Neural cell (in vitro differentiated cells): Measurements from ENCODE around the gene ACOX3. TPM values are rescaled to one million over a fixed set of nuclear protein-coding genes. Genes with fewer than 3 reads are reported as not detected.

Source experiments
- H2AFZ ChIP-seq: fragments of 200-600, 300-800 bp; sonication (generic), shearing (Covaris generic); 2 replicates; pipeline ENCODE4 v1.6.0; 2014; ENCODE audit warnings: low read depth, mild to moderate bottlenecking, antibody characterized with exemption, low read length, moderate library complexity
- H3F3A ChIP-seq: fragments of 200-600 bp; shearing (Covaris generic); 2 replicates; pipeline ENCODE4 v1.6.1; 2016; ENCODE audit warnings: mild to moderate bottlenecking, moderate library complexity, mixed read lengths, antibody characterized with exemption, low read length; ENCODE audit not compliant: insufficient read depth, poor library complexity, severe bottlenecking
- H3K27ac ChIP-seq: fragments of 200-600, 300-800 bp; sonication (generic), shearing (Covaris generic); 2 replicates; pipeline ENCODE4 v1.5.1; 2014; ENCODE audit warnings: mild to moderate bottlenecking, low read length, moderate library complexity
- H3K27me3 ChIP-seq: fragments of 300-800, 200-600 bp; sonication (generic), shearing (Covaris generic); 2 replicates; pipeline ENCODE4 v1.6.0; 2014; ENCODE audit warnings: mild to moderate bottlenecking, low read depth, low read length, moderate library complexity; ENCODE audit not compliant: insufficient read depth
- H3K36me3 ChIP-seq: fragments of 300-800, 200-600 bp; sonication (generic), shearing (Covaris generic); 2 replicates; pipeline ENCODE4 v1.5.1; 2014; ENCODE audit warnings: mild to moderate bottlenecking, antibody characterized with exemption, low read length, moderate library complexity; ENCODE audit not compliant: insufficient read depth
- H3K4me2 ChIP-seq: fragments of 300-800, 200-600 bp; sonication (generic), shearing (Covaris generic); 2 replicates; pipeline ENCODE4 v1.6.0; 2014; ENCODE audit warnings: mild to moderate bottlenecking, low read length
- H3K4me3 ChIP-seq: fragments of 300-800, 200-600 bp; sonication (generic), shearing (Covaris generic); 2 replicates; pipeline ENCODE4 v1.5.1; 2014; ENCODE audit warnings: mild to moderate bottlenecking, low read length, moderate library complexity
- H3K79me2 ChIP-seq: fragments of 200-600 bp; shearing (Covaris generic); replicated peaks from 2 replicates; pipeline ENCODE4 v1.6.0; 2014; ENCODE audit warnings: mild to moderate bottlenecking, low read length, moderate library complexity; ENCODE audit not compliant: insufficient read depth
- H3K9ac ChIP-seq: fragments of 300-800, 200-600 bp; sonication (generic), shearing (Covaris generic); 2 replicates; pipeline ENCODE4 v1.6.1; 2016; ENCODE audit warnings: mild to moderate bottlenecking, low read length, mixed read lengths
- H3K9me2 ChIP-seq: fragments of 200-600 bp; shearing (Covaris generic); 2 replicates; pipeline ENCODE4 v1.6.1; 2016; ENCODE audit warnings: mild to moderate bottlenecking, low read length, mixed read lengths; ENCODE audit not compliant: insufficient read depth
- H3K9me3 ChIP-seq: fragments of 200-600, 300-800 bp; sonication (generic), shearing (Covaris generic); 2 replicates; pipeline ENCODE4 v1.6.1; 2016; ENCODE audit warnings: mild to moderate bottlenecking, mixed run types, low read length, moderate library complexity, mixed read lengths
- H4K20me1 ChIP-seq: fragments of 200-600 bp; shearing (Covaris generic); 2 replicates; pipeline ENCODE4 v1.6.1; 2016; ENCODE audit warnings: mild to moderate bottlenecking, mixed run types; ENCODE audit not compliant: insufficient read depth
- CTCF ChIP-seq: fragments of 450-650 bp; IDR thresholded peaks from 2 replicates; pipeline ENCODE4 v1.5.1; 2014; ENCODE audit warnings: antibody characterized with exemption, mild to moderate bottlenecking, moderate library complexity; ENCODE audit not compliant: poor library complexity, severe bottlenecking
- EP300 ChIP-seq: fragments of 450-650 bp; conservative IDR thresholded peaks from 2 replicates; pipeline ENCODE4 v1.6.1; 2014; ENCODE audit warnings: antibody characterized with exemption, mild to moderate bottlenecking, moderate library complexity; ENCODE audit not compliant: poor library complexity, severe bottlenecking
- EZH2 ChIP-seq: fragments of 200-600, 300-800 bp; shearing (Covaris generic), sonication (generic); IDR thresholded peaks from 2 replicates; pipeline ENCODE4 v1.6.1; 2014; ENCODE audit warnings: antibody characterized with exemption, low read length, borderline replicate concordance, mild to moderate bottlenecking; ENCODE audit not compliant: insufficient read depth, poor library complexity, severe bottlenecking
- MXI1 ChIP-seq: fragments of 450-650 bp; conservative IDR thresholded peaks from 2 replicates; pipeline ENCODE4 v1.6.1; 2014; ENCODE audit warnings: antibody characterized with exemption, mild to moderate bottlenecking; ENCODE audit not compliant: poor library complexity, severe bottlenecking
- POLR2AphosphoS5 ChIP-seq: IDR thresholded peaks from 2 replicates; pipeline ENCODE4 v1.6.1; 2012
- RAD21 ChIP-seq: fragments of 450-650 bp; conservative IDR thresholded peaks from 2 replicates; pipeline ENCODE4 v1.6.1; 2014; ENCODE audit warnings: antibody characterized with exemption, mild to moderate bottlenecking, moderate library complexity
- SMC3 ChIP-seq: fragments of 450-650 bp; conservative IDR thresholded peaks from 2 replicates; pipeline ENCODE4 v1.6.1; 2014; ENCODE audit warnings: antibody characterized with exemption, mild to moderate bottlenecking, moderate library complexity; ENCODE audit not compliant: poor library complexity
- TAF1 ChIP-seq: IDR thresholded peaks from 2 replicates; pipeline ENCODE4 v1.6.1; 2012; ENCODE audit warnings: low read depth
- polyA plus RNA-seq: library from polyadenylated mRNA; depleted of rRNA; stranded (reverse); fragments of >200 nt; gene quantifications from 2 replicates; pipeline ENCODE4 v1.2.3, GENCODE V29; 2014
- TF ChIP-seq, protein P1 (sequence below): IDR thresholded peaks from 2 replicates; pipeline ENCODE4 v1.6.1; 2012; ENCODE audit warnings: borderline replicate concordance

ACOX3 gene
- polyA plus RNA-seq, 1 donor from 2014 or later: 13.2 TPM

DNA sequence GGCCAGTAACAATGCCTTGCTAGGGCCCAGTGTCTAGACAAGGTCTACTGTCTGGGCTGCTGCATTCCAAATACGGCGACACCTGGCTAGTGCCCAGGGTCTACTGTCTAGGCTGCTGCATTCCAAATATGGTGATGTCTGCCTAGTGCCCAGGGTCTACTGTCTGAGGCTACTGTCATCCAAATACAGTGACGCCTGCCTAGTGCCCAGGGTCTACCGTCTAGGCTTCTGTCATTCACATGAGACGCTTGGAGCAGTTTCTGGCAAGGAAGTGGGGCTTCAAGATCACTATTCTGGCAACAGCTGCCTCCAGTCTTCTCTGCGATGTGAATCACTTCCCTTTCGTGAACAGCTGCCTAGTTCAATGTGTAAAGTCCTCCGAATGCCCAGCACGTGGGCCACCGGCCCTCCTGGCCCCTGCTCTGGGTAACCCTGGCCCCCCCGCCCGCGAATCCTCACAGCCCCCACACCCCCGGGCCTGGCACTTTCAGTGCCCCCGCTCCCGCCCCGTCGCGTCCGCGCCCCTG is 12.7 kb downstream of the ACOX3 start:
- TF ChIP-seq POLR2AphosphoS5 (no peak), TAF1 (no peak), SMC3 (no peak), EZH2 (no peak), EP300 (no peak), MXI1 (no peak), CTCF (no peak), RAD21 (no peak)
- Histone ChIP-seq H3K27ac (peak overlapping the region; percentile 54), H4K20me1 (no peaks in the 10 kb centered on the region)

GRCh38 chr4:8427262-8427661 is 13.3 kb downstream of the ACOX3 start:
- Histone ChIP-seq H3K9ac (peak overlapping the region; percentile 84), H3K4me3 (peak overlapping the region; percentile 95), H3K79me2 (no peaks in the 10 kb centered on the region), H3K27ac (no peak overlapping the region), H4K20me1 (no peaks in the 10 kb centered on the region), H3K4me2 (peak overlapping the region; percentile 70), H3K9me3 (no peaks in the 10 kb centered on the region), H2AFZ (no peak overlapping the region), H3K9me2 (no peaks in the 10 kb centered on the region), H3K36me3 (no peaks in the 10 kb centered on the region), H3F3A (no peaks in the 10 kb centered on the region), H3K27me3 (no peaks in the 10 kb centered on the region)
- TF ChIP-seq RAD21 (no peak), EZH2 (no peak), CTCF (no peak), POLR2AphosphoS5 (no peak), TAF1 (no peak), MXI1 (no peak), EP300 (no peak), SMC3 (no peak)
- TF ChIP-seq, protein P1, sequence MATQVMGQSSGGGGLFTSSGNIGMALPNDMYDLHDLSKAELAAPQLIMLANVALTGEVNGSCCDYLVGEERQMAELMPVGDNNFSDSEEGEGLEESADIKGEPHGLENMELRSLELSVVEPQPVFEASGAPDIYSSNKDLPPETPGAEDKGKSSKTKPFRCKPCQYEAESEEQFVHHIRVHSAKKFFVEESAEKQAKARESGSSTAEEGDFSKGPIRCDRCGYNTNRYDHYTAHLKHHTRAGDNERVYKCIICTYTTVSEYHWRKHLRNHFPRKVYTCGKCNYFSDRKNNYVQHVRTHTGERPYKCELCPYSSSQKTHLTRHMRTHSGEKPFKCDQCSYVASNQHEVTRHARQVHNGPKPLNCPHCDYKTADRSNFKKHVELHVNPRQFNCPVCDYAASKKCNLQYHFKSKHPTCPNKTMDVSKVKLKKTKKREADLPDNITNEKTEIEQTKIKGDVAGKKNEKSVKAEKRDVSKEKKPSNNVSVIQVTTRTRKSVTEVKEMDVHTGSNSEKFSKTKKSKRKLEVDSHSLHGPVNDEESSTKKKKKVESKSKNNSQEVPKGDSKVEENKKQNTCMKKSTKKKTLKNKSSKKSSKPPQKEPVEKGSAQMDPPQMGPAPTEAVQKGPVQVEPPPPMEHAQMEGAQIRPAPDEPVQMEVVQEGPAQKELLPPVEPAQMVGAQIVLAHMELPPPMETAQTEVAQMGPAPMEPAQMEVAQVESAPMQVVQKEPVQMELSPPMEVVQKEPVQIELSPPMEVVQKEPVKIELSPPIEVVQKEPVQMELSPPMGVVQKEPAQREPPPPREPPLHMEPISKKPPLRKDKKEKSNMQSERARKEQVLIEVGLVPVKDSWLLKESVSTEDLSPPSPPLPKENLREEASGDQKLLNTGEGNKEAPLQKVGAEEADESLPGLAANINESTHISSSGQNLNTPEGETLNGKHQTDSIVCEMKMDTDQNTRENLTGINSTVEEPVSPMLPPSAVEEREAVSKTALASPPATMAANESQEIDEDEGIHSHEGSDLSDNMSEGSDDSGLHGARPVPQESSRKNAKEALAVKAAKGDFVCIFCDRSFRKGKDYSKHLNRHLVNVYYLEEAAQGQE: no peak

More for the DNA sequence above, 12.7 kb downstream of the ACOX3 start:
- H3F3A ChIP-seq: no peaks in the 10 kb centered on the region
- H2AFZ ChIP-seq: peak overlapping the region; percentile 60
- peak overlapping the region; percentile 84 for H3K9ac ChIP-seq
- H3K4me3 ChIP-seq: peak overlapping the region; percentile 95
- H3K27me3 ChIP-seq: no peaks in the 10 kb centered on the region
- H3K4me2 ChIP-seq: peak overlapping the region; percentile 70
- no peaks in the 10 kb centered on the region for H3K36me3 ChIP-seq
- no peaks in the 10 kb centered on the region for H3K79me2 ChIP-seq
- no peaks in the 10 kb centered on the region for H3K9me2 ChIP-seq
- H3K9me3 ChIP-seq: no peaks in the 10 kb centered on the region
